HG02588 (cell line): Measurements from ENCODE around the gene SAP30L.

Experiments used
- ATAC-seq: cut with Tn5 transposase; IDR thresholded peaks from one replicate; pipeline ENCODE4 v1.9.1; 2021; ENCODE audit warnings: mild to moderate bottlenecking, moderate library complexity; ENCODE audit not compliant: unreplicated experiment

SAP30L gene

GRCh38 chr5:154479160-154479943 is 33.6 kb downstream of the SAP30L start:
- ATAC-seq, result no peak

- no peak for ATAC-seq
Measured at GRCh38 chr5:154479944-154480750, 34.4 kb downstream of the SAP30L start.

GRCh38 chr5:154480847-154481246 is 35.0 kb downstream of the SAP30L start:
- no peak for ATAC-seq

- ATAC-seq, result no peak
Measured at GRCh38 chr5:154481584-154482381, 36.0 kb downstream of the SAP30L start.

- no peak for ATAC-seq
Measured at GRCh38 chr5:154482528-154483449, 37.0 kb downstream of the SAP30L start.

GRCh38 chr5:154483654-154484392 is 38.0 kb downstream of the SAP30L start:
- no peak for ATAC-seq

- no peak for ATAC-seq
Measured at GRCh38 chr5:154484393-154485095, 38.7 kb downstream of the SAP30L start.

- ATAC-seq, result no peak
Measured at GRCh38 chr5:154485096-154485491, 39.3 kb downstream of the SAP30L start.

- ATAC-seq, result no peak
Measured at GRCh38 chr5:154485850-154486426, 40.1 kb downstream of the SAP30L start.

GRCh38 chr5:154486427-154486866 is 40.6 kb downstream of the SAP30L start:
- no peak for ATAC-seq

GRCh38 chr5:154487541-154487940 is 41.7 kb downstream of the SAP30L start:
- peak; percentile 99 for ATAC-seq

GRCh38 chr5:154491941-154492340 is 46.1 kb downstream of the SAP30L start:
- no peak for ATAC-seq

- no peak for ATAC-seq
Measured at GRCh38 chr5:154493274-154493673, 47.5 kb downstream of the SAP30L start.

- no peak for ATAC-seq
Measured at GRCh38 chr5:154494036-154494435, 48.2 kb downstream of the SAP30L start.

- ATAC-seq, result no peak
Measured at GRCh38 chr5:154498591-154498990, 52.8 kb downstream of the SAP30L start.

- ATAC-seq, result no peak
Measured at GRCh38 chr5:154498994-154499393, 53.2 kb downstream of the SAP30L start.

GRCh38 chr5:154501566-154501965 is 55.8 kb downstream of the SAP30L start:
- no peak for ATAC-seq

GRCh38 chr5:154502180-154502579 is 56.4 kb downstream of the SAP30L start:
- no peak for ATAC-seq

- no peak for ATAC-seq
Measured at GRCh38 chr5:154503698-154504039, 57.9 kb downstream of the SAP30L start.
